PC-3 (cell line): Measurements from ENCODE around the gene RPL10A.

Experiments used
- CTCF ChIP-seq: fragments of 300-600 bp; sonication (generic); conservative IDR thresholded peaks from 2 replicates; pipeline ENCODE4 v1.5.1; 2017; ENCODE audit warnings: antibody characterized with exemption, low read depth, mild to moderate bottlenecking, low read length
- EZH2 ChIP-seq: fragments of 300-600 bp; sonication (generic); IDR thresholded peaks from one replicate; pipeline ENCODE4 v1.6.1; 2017; ENCODE audit warnings: antibody characterized with exemption, mild to moderate bottlenecking, low read length; ENCODE audit not compliant: unreplicated experiment
- EZH2phosphoT487 ChIP-seq: fragments of 300-600 bp; sonication (generic); IDR thresholded peaks from 2 replicates; pipeline ENCODE4 v1.6.1; 2018; ENCODE audit warnings: mild to moderate bottlenecking, antibody characterized with exemption, low read length, borderline replicate concordance

- peak; percentile 80 for TF ChIP-seq CTCF
- no peak for TF ChIP-seq EZH2
- no peak for TF ChIP-seq EZH2phosphoT487
Measured at GRCh38 chr6:35449287-35449881, 18.8 kb upstream of the RPL10A start.
